ENCODE data around the gene CCL21.

Gene CCL21

DNA sequence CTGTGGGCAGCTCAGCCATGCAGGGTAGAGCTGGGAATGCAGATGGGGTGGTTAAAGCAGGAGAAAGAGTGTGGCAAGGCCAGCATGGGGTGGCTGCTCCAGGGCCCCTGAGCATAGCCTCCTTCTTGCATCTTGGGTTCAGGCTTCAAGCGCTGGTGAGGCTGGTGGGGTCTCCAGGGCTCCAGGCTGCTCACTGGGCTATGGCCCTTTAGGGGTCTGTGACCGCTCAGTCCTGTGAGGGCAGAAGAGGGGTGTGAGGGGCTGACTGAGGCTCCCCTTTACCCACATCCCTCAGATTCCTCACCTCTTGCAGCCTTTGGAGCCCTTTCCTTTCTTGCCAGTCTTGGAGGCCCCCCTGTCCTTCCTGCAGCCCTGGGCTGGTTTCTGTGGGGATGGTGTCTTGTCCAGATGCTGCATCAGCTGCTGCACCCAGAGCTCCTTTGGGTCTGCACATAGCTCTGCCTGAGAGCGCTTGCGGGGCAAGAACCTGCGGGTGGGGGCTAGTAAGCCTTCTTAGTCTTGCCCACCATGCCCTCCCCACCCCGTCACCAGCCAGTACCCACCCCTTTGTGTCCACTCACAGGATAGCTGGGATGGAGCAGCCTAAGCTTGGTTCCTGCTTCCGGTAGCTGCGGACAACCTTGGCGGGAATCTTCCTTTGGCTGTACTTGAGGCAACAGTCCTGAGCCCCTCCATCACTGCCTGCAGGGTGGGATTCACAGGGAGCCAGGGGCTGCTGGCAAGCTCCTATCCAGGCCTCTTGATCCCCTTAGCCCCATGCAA, 549 bp downstream of the CCL21 start:
- in situ Hi-C loops (cut with MboI; ENCODE audit: low sequenced_read_pairs): no loop called here

DNA sequence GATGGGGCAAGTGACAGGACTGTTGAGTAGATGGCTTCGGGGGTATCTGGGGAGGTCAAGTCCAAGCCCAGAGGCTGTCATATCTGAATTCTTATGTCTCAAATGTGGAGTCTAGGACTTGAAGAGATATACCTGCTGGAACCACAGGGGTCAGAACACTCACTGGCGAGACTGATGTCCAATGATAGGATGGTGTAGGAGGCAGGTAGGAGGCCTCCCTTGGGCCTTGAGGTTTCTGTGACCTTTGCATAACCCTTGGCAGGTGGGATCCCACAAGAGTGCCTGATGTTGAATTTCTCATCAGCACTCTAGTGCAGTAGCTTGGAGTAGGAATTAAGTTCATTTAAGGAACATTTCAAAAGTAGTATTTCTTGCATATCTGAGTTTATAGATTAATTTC, 2.8 kb downstream of the CCL21 start:
- in situ Hi-C loops (cut with MboI; ENCODE audit: low sequenced_read_pairs): no loop called here

DNA sequence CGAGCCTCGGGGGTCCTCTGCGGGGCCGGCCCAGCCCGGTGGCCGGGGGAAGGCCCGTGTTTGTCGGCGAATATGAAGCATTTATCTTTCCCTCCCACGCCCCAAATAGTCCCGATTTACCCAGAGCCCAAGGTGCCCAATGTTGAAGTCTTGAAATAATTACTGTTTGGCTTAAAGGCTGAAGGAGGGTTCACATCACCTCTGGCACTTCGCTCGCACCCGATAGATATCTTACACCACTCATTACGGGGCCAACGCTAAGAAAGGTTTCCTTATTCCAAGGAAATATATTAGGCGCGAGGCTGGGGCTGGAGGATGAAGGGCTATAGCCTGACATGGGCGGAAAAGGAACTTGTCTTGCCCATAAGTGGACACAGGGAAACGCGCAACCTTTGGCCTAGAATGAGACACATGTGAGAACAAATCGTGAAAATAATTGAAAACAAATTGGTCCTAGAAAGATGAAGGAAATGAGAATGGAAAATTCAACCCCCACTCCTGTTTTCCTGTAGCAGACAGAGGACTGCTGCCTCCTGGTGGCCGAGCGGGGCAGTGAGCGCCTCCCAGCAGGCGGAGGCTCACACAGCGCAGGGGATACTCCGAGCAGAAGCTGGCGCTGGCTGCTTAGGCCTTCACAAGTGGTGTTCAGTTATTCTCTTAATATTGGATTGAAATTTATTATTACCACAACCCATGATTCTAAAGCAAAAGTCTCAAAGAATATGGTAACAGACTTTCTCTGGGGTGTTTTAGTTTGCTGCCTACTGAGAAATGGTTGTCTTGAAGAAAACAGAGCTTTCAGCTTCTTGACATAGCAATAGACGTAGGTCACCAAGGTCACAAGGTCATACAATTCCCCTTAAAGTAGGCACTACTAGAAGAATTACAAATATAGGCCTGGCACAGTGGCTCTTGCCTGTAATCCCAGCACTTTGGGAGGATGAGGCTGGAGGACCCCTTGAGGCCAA, 7.9 kb downstream of the CCL21 start:
- in situ Hi-C loops (cut with MboI; ENCODE audit: low sequenced_read_pairs): no loop called here

DNA sequence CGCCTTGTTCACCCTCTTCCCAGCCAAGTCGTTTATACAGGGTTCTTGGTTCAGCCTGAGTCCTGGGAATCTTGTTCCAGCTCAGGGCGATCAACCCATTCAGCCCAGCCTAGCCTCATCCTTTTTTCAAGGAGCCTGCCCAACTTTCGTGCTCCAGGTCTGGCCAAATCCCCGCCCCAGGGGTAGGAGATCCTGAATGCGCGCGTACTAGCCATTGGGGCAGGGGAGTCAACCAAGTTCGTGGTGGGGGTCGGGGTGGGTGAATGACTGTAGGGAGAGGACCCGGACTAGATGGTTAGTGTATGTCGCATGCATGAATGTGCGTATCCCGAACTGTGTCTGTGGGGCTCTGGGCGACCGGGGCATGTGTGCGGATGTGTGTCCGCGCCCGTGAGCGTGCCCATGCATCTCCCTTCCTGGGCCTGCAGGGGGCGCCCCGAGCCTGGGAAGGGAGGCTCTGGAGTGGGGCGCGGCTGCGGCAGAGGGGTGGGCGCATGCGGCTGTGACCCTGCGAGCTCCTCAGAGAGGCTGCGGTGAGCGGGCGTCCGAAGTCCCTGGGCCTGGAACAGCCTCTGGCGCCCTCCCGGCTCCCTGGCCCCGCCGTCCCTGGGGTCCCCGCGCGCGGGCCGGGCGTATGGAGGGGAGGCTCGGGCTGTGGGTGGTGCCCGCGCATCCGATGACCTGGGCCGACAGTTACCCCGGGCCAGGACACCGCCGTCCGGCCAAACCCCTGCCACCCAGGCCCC, 8.7 kb downstream of the CCL21 start:
- in situ Hi-C loops (cut with MboI; ENCODE audit: low sequenced_read_pairs): no loop called here

DNA sequence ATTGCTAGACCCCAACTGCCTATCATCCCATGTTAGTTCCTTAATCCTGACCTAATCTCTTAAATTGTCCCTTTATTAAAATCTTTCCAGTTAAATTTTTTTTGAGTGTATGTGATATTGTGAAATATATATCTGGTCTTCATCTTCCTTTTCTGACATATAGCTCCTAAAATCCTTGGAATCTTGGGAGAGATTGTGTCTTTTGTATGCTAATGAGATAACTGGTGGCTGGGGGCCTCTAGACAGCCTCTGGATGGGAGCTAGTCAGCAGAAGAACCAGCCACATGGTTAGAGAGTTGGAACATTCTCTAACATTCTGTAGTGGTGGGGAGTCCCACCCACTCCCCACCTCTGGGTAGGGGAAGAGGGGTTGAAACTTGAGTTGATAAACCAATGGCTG, 15.1 kb downstream of the CCL21 start:
- in situ Hi-C loops (cut with MboI; ENCODE audit: low sequenced_read_pairs): no loop called here

DNA sequence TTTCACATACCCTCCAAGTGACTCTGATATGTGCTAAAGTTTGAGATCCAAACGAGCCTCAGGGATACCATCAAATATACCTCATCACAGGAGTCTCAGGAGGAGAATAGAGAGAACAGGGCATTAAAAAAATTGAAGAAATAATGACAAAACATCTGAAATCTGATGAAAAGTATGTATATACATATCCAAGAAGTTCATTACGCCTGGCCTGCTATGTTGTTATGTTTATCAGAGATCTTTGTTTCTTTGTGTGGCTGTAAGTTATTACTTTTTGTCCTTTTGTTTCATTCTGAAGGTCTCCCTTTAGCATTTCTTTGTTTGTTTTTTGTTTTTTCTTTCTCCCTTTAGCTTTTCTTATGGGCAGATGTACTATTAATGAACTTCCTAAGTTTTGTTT, 16.4 kb downstream of the CCL21 start:
- in situ Hi-C loops (cut with MboI; ENCODE audit: low sequenced_read_pairs): no loop called here

DNA sequence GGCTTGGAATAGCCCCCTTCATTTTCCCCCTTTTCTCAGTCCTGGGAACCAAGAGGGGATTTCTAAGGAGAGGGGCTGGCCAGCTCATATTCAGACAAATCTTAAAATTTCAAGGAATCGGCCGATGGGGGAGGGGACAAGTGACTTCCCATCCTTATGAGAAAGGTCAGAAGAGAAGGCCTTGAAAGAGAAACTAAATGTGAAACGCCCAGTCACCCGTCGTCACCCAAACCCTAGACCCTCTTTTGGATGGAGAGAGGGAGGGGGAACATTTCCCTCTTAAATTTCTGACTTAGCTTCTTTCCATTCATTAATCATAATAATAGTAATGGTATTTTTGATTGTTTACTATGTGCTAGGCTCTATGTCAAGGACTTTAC, 18.0 kb downstream of the CCL21 start:
- in situ Hi-C loops (cut with MboI; ENCODE audit: low sequenced_read_pairs): no loop called here

DNA sequence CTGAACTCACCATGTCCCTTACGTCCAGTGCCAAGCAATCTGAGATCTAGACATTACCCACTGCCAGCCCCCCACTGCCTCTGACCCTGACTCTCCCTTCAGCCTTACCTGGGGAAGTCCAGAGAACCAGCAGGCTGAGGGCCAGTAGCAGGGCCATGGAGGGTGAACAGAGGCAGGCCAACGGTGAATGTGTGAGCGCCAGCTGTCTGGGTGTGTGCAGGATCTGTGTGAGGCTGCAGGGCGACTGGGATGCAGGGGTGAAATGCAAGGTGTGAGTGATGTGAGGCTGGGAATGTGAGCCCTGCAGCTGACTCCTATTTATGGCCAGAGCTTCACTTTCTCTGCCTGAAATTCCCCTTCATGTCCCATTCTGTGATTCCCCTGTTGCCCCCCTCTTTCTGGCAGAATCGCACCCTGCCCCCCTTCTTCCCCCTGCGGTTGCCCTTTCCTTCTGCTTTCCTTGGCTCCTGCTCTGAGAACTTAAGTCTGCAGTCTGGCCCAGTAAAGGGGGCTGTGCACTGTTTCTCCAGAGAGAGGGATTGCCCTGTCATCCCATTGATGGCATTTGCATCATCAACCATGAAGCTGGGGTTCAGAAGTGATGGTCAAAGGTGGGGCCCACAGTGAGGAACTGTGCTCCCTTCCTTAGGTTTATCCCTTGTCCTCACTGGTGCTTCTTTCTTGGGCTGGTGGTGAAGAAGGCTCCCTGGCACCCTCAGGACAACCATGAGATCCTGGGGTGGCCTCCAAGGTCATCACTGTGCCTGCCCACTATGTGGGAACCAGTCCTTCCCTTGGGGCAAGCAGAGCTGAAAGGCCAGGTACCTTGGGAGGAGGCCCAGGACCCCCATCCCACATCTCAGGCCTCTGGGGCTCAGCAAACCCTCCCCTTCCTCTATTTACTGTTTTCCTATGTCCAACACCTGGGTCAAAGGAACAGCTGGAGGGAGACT, 18.7 kb downstream of the CCL21 start, which contains the start of gene CCL19:
TSS of gene CCL19 (minus strand) at position 294 of the 953 bp plus-strand sequence. CDS start at position 157, 137 bp downstream.
- in situ Hi-C loops (cut with MboI; ENCODE audit: low sequenced_read_pairs): no loop called here

DNA sequence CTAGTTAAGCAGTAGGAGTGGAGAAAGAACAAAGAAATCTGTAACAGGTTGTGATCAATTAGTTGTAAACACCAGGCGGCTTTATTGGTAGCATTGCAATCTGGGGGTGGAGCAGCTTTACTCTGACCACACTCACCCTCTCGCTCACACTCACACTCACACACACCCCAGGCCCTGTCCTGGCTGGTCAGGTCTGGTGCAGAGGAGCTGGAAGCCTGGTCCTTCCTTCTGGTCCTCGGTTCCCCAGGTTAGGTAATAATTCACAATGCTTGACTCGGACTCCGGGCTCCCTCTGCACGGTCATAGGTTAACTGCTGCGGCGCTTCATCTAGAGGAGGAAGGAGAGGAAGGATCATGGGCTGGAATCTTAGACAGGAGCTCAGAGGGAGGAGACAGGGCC, 20.4 kb downstream of the CCL21 start:
- in situ Hi-C loops (cut with MboI; ENCODE audit: low sequenced_read_pairs): no loop called here

DNA sequence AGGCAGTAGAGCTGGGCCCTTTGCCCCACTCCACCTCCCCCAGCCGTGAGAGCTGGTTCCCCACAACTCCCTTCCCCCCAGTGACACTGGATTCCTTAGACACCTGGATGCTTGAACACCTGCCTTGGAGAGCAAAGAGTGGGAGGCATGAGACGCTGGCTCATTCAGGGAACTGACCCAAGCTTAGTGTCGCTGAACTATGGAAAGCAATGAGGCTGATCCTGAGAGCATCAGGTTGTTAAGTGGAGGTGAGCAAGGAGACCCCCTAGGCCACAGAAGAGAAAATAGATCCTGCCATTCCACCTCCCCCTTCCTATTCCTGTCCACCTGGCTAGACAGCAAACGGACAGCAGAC, 20.8 kb downstream of the CCL21 start:
- in situ Hi-C loops (cut with MboI; ENCODE audit: low sequenced_read_pairs): no loop called here

DNA sequence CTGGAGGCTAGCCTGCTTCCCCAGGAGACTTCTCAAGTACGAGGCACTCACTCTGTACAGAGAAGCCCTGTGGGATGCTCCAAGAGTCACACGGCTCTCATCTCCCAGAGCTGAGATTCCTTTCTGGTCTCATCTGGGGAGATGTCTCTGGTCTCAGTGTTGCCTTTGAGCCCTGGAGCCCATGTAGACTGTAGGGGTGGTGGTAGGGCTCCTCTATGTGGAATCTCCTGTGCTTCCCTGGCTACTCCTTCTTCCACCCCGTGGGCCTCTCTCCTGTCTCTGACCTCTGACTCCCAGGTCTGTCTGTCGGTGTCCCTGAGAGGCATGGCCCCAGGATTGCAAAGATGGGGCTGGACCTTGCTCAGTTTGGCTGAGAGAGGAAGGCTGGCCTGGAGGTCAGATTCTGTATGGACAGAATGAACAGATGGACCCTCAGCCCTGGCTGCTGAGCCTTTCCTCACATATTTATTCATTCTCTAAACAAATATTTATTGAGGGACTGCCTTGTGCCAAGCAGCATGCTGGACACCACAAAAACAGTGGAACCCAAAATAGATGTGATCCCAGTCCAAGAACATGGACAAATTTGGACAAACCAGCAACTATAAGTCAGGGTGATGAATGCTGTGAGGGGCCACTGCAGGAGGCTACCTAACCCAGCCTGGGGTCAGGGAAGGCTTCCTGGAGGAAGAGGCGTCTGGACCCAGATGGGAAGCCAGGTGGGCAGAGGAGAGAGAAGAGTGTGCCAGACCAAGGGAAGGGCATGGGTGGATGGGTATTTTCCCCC, 21.4 kb downstream of the CCL21 start:
- in situ Hi-C loops (cut with MboI; ENCODE audit: low sequenced_read_pairs): no loop called here

DNA sequence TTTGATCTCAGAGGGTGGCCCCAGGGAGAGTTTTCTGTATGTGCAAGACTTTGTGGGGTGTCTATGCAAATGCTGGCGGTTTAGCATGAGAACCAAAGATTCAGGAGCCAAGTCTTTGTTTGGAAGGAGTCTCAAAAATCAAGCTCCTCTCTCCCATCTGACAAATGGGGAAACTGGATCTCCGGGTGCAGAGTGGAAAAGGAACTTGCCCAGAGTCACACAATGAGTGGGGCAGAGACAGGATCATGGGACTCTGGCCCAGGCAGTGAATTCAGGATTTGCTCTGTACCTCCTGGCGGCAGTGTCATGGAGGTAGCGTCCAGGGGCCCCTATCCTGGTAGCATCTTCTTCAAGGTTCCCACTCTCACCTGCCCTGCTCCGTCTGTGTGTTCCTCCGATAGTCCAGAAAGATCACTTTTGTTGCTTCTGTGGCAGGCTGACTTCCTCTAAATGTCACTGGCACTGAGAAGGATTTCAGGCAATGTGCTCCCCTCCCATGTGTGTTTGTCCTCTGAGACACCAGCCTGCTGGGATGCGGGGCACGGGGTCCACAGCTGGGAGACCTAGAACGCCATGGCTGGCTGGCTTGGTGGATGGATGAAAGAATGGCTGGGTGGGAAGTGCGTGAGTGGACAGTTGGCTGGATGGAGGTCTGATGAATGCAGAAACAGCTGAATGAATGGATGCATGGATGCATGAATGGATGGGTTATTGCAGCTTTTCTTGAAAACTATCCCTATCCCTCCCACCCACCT, 22.5 kb downstream of the CCL21 start:
- in situ Hi-C loops (cut with MboI; ENCODE audit: low sequenced_read_pairs): no loop called here

DNA sequence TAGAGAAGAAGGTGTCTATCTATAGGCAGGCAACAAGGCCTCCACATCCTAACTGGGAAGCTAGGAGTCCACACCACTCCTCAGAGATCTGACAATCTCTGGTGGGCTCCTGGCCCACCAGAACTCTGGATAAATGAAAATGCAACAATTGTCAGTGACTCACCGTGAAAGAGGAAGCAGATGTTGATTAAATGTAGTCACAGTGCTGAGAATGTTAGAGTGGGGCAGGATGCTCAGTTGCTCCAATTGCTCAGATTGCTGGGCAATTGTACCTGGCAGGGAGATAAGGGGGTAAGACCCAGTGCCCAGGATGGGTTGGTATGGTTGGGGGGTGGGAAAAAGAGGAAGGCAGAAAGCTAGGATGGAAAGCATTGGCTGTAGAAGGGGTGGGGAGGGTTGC, 23.2 kb downstream of the CCL21 start:
- in situ Hi-C loops (cut with MboI; ENCODE audit: low sequenced_read_pairs): no loop called here

DNA sequence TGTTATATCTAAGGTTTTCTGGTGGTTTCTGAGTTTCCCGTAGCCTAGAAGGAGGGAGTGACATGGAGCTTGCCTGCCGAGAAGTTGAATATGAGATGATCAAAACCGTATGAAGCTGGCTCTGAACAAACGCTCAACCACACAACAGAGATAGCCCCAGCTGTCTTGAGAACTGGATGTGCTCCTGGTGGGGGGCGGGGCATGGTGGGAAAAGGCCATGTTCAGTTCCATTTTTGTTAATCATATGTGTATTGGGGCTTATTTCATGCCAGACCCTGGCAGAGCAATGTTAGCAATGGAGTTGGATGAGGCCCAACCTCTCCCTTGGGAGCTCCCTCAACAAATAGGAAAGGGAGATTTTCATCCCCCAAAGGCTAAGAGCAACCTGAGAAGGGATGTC, 23.7 kb downstream of the CCL21 start:
- in situ Hi-C loops (cut with MboI; ENCODE audit: low sequenced_read_pairs): no loop called here

DNA sequence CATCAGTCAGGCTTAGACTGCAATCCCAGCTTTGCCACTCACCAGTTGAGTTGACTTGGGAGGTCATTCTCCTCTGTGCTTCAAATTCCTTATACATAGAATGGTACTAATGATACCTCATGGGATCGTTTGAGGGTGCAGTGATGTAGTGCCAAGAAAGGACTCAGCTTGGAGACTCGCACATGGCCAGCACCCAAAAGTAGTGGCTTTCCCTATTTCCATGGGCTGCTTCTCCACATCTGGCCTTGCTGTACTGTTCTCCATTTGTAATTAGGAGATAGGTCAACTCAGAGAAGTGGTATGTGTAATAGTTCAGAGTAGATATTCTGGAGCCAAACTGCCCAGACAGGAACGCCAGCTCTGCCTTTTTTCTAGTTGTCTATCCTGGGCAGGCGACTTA, 24.3 kb downstream of the CCL21 start:
- in situ Hi-C loops (cut with MboI; ENCODE audit: low sequenced_read_pairs): no loop called here

DNA sequence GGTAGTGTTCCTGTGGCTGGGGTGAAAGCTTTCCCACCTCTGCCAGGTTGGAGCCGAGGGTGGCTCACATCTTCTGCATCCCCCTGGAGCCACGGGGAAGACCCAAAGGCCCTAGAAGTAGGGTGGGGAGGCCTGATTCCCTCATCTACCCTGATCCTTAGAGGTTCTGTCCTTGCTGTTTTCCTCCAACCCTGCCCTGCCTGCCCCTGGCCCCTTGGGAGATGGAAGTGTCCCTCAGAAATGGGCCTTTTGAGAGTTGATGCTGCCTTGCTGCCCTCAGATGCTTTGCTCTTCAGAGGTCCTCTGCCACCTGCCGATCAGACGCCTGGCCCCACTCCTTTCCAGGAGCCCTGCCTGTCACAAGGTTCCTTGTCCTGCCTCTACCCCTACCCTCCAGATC, 25.1 kb downstream of the CCL21 start:
- in situ Hi-C loops (cut with MboI; ENCODE audit: low sequenced_read_pairs): no loop called here

DNA sequence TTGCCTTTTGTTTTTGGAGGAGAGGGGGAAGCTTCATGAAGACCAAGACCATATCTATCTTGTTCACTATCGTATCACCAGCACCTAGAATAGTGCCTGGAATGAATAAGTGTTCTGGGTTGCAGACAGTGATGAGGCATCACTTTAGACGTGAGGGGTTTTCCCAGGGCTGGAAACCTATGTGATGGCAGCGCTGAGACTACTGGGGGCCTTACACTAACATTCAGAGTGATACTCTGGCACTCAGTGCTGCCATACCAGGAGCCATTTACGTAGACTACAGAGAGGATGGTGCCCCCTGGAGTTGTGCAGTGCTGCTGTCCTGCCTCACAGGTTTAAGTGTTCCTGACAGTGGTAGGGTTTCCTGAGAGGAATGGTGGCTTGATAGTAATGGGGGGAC, 25.8 kb downstream of the CCL21 start:
- in situ Hi-C loops (cut with MboI; ENCODE audit: low sequenced_read_pairs): no loop called here

DNA sequence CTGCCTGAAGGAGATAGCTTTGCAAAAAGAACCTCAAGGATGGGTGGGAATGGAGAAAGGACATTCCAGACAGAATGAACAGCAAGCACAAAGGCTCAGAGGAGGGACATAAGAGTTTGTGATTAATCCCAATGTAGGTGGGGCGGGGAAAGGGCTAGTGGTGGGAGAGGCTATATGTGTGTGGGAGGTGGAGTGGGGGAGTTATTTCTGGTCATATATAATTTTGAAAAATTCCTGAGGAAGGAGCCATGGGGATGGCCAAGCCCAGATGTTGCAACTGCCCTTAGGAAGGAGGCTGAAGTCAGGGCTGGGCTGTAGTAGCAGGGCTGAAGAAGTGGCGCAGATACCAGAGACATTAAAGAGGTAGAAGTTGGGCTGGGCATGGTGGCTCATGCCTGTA, 34.1 kb downstream of the CCL21 start:
- in situ Hi-C loops (cut with MboI; ENCODE audit: low sequenced_read_pairs): no loop called here
